Measurements from ENCODE around the gene CDADC1. TPM values are rescaled to one million over a fixed set of nuclear protein-coding genes. Genes with fewer than 3 reads are reported as not detected.
A peak's percentile ranks its signal among the peaks of the same experiment; 100 is the strongest.

The CDADC1 gene
- total and polyA plus RNA-seq, 8 donors: 11.6 to 17.8 (median 14.8) TPM

- H3K4me1 ChIP-seq: no peaks in the 10 kb centered on the region
- H3K4me3 ChIP-seq: no peak overlapping the region
- H3K9me3 ChIP-seq: no peaks in the 10 kb centered on the region
- no peaks in the 10 kb centered on the region for H3K36me3 ChIP-seq
- H3K27me3 ChIP-seq: no peaks in the 10 kb centered on the region
- H3K27ac ChIP-seq: no peak overlapping the region
- intact Hi-C loops (cut with DNase I): no loop called here
- ATAC-seq (no peak), DNase-seq (no peak)
- no peak for TF ChIP-seq CTCF (IDR thresholded peaks at IDR 0.05)
Measured at GRCh38 chr13:49235856-49236431, 11.8 kb upstream of the CDADC1 start.

GRCh38 chr13:49238621-49239020 is 9.1 kb upstream of the CDADC1 start:
- Histone ChIP-seq H3K4me1 (no peaks in the 10 kb centered on the region), H3K9me3 (peaks cover 0 to 4% of the 10 kb centered on the region in 2 donors), H3K4me3 (no peak overlapping the region), H3K36me3 (no peaks in the 10 kb centered on the region), H3K27me3 (no peaks in the 10 kb centered on the region), H3K27ac (no peak overlapping the region)
- intact Hi-C loops (cut with DNase I): no loop called here
- no peak for ATAC-seq
- no peak for TF ChIP-seq CTCF (IDR thresholded peaks at IDR 0.05)
- no peak for DNase-seq

- DNase-seq (no peak), ATAC-seq (peak; percentile 84)
- intact Hi-C loops (cut with DNase I): no loop called here
- H3K36me3 ChIP-seq: no peaks in the 10 kb centered on the region
- no peak overlapping the region for H3K27ac ChIP-seq
- no peaks in the 10 kb centered on the region for H3K4me1 ChIP-seq
- H3K27me3 ChIP-seq: no peaks in the 10 kb centered on the region
- H3K9me3 ChIP-seq: peaks cover 0 to 4% of the 10 kb centered on the region in 2 donors
- peak in 1 of 2 donors; percentile 33 for TF ChIP-seq CTCF (IDR thresholded peaks at IDR 0.05)
- H3K4me3 ChIP-seq: no peak overlapping the region
Measured at GRCh38 chr13:49240017-49240416, 7.7 kb upstream of the CDADC1 start.

- no peak for DNase-seq
- H3K4me1 ChIP-seq: no peaks in the 10 kb centered on the region
- TF ChIP-seq CTCF (IDR thresholded peaks at IDR 0.05): no peak
- no peaks in the 10 kb centered on the region for H3K36me3 ChIP-seq
- intact Hi-C loops (cut with DNase I): no loop called here
- H3K27ac ChIP-seq: no peak overlapping the region
- peaks cover 0 to 4% of the 10 kb centered on the region in 2 donors for H3K9me3 ChIP-seq
- no peak for ATAC-seq
- H3K4me3 ChIP-seq: no peak overlapping the region
- no peaks in the 10 kb centered on the region for H3K27me3 ChIP-seq
Measured at GRCh38 chr13:49241296-49241695, 6.4 kb upstream of the CDADC1 start.

- intact Hi-C loops (cut with DNase I): no loop called here
- no peak overlapping the region for H3K4me3 ChIP-seq
Measured at GRCh38 chr13:49245101-49245500, 2.6 kb upstream of the CDADC1 start.

More at GRCh38 chr13:49245101-49245500, 2.6 kb upstream of the CDADC1 start:
- H3K27ac ChIP-seq: no peak overlapping the region
- no peaks in the 10 kb centered on the region for H3K27me3 ChIP-seq
- ATAC-seq (no peak), DNase-seq (no peak)
- H3K4me1 ChIP-seq: peaks cover 5 to 25% of the 10 kb centered on the region in 2 donors
- H3K36me3 ChIP-seq: no peaks in the 10 kb centered on the region
- peaks cover 0 to 4% of the 10 kb centered on the region in 2 donors for H3K9me3 ChIP-seq
- TF ChIP-seq CTCF (IDR thresholded peaks at IDR 0.05): no peak

All from left lung (tissue), 10 donors.